Activated T-cell treated with anti-CD3 and anti-CD28 coated beads, Interleukin-2, amount 50 U/mL, for 72 hours (primary cell): ENCODE results near the gene CNNM4. TPM values are rescaled to one million over a fixed set of nuclear protein-coding genes. Genes with fewer than 3 reads are reported as not detected.

Experiments used
- ATAC-seq, 2 donors: fragments of 150-1000 bp; cut with Tn5 transposase; replicated peaks in 1 of 2; 2 replicates each; pipeline ENCODE4 v1.10.0; 2021; ENCODE audit warnings: moderate library complexity in 2 of 2, mild to moderate bottlenecking in 1 of 2
- DNase-seq, 2 donors: peaks; one replicate each; pipeline ENCODE4 v3.0.0; 2021 to 2022; ENCODE audit warnings: mixed read lengths in 1 of 2
- H3K27ac Mint-ChIP-seq: one replicate; pipeline ENCODE4 v1.8.0; 2022; ENCODE audit warnings: mild to moderate bottlenecking, moderate library complexity, mixed read lengths
- H3K27me3 Mint-ChIP-seq: one replicate; pipeline ENCODE4 v1.8.0; 2022; ENCODE audit warnings: low read depth, mixed read lengths
- H3K36me3 Mint-ChIP-seq, 2 donors: one replicate each; pipeline ENCODE4 v1.8.0; 2022; ENCODE audit warnings: mixed read lengths in 2 of 2, mild to moderate bottlenecking in 1 of 2; ENCODE audit not compliant: insufficient read depth in 2 of 2
- H3K4me1 Mint-ChIP-seq: one replicate; pipeline ENCODE4 v1.8.0; 2022; ENCODE audit warnings: low read depth, mixed read lengths
- H3K4me3 Mint-ChIP-seq, 2 donors: one replicate each; pipeline ENCODE4 v1.8.0; 2022; ENCODE audit warnings: mild to moderate bottlenecking in 2 of 2, mixed read lengths in 2 of 2, moderate library complexity in 2 of 2
- H3K9me3 Mint-ChIP-seq, 2 donors: one replicate each; pipeline ENCODE4 v1.8.0; 2022; ENCODE audit warnings: mixed read lengths in 2 of 2
- total RNA-seq, 2 donors: library from RNA; stranded (reverse); gene quantifications; one replicate each; pipeline ENCODE4 v1.2.3, GENCODE V29; 2022

CNNM4 gene
- total RNA-seq, 2 donors from 2014 or later = 9.1 to 9.5 TPM

DNA sequence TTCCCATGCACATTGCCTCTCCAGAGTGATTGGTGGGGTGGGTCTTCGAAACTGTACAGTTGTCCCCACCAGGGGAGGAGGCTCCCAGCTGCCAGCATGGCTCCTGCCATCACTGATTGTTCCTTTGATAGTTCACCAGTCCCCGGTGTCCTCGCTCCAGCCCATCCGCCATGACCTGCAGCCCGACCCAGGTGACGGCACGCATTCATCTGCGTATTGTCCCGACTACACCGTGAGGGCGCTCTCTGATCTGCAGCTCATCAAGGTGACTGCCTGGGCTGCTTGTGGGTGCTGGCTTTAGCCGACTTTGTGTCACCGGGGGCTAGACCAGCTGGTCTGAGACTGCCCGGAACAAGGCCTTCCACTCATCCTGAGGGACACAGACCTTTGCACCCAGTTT lies 67.7 kb downstream of the CNNM4 start:
- Mint-ChIP-seq H3K27me3 (no peaks in the 10 kb centered on the region), H3K27ac (no peak overlapping the region), H3K4me1 (no peaks in the 10 kb centered on the region), H3K36me3 (peaks cover 4 to 15% of the 10 kb centered on the region in 2 donors), H3K9me3 (no peaks in the 10 kb centered on the region), H3K4me3 (no peak overlapping the region)
- ATAC-seq = no peak
- DNase-seq = no peak

DNA sequence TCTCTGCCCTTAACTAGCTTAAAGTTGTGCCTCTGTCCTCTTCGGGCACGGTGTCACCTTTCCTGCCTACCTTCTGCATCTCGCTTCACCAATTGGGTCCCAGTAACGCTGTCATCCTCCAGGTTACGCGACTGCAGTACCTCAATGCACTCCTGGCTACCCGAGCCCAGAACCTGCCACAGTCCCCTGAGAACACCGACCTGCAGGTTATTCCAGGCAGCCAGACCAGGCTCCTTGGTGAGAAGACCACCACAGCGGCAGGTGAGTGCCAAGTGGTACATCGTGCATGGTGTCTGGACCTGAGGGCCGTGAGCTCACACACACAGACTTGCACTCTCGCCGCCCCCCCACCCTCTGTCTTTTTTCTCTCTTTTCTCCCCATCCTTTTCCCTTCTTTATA lies 68.2 kb downstream of the CNNM4 start:
- H3K4me1 Mint-ChIP-seq = no peaks in the 10 kb centered on the region
- H3K27me3 Mint-ChIP-seq = no peaks in the 10 kb centered on the region
- H3K36me3 Mint-ChIP-seq = peaks cover 4 to 17% of the 10 kb centered on the region in 2 donors
- H3K27ac Mint-ChIP-seq = no peak overlapping the region
- no peak for DNase-seq
- H3K9me3 Mint-ChIP-seq = no peaks in the 10 kb centered on the region
- no peak for ATAC-seq
- H3K4me3 Mint-ChIP-seq = no peak overlapping the region

DNA sequence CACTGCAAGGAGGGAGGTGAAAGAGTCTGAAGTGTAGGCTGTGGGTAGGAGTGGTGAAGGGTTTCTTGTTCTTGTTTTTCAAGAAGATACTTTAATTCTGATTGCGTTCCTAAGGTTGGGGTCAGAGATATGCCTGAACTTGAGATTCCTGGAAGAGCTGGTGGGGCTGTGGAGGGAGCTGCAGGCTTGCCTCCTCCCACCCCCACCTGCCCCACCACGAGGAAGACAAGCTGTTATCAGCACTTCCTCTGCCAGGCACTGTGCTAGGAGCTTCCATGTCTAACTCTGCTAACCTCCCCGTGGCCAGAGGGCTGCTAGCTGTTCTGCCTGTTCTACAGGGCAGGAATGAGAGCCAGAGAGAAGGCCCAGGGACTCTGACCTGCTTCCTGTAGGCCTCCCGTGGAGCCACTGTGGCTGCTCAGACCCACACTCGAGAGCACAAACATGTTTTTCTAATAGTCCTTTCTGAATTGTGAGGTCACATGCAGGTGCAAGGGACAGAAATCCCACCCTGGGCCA lies 69.4 kb downstream of the CNNM4 start:
- Mint-ChIP-seq H3K36me3 (peaks cover 4 to 17% of the 10 kb centered on the region in 2 donors), H3K27me3 (no peaks in the 10 kb centered on the region), H3K9me3 (no peaks in the 10 kb centered on the region), H3K4me3 (no peak overlapping the region), H3K27ac (peak overlapping the region; percentile 74), H3K4me1 (no peaks in the 10 kb centered on the region)
- DNase-seq (no peak), ATAC-seq (no peak)

DNA sequence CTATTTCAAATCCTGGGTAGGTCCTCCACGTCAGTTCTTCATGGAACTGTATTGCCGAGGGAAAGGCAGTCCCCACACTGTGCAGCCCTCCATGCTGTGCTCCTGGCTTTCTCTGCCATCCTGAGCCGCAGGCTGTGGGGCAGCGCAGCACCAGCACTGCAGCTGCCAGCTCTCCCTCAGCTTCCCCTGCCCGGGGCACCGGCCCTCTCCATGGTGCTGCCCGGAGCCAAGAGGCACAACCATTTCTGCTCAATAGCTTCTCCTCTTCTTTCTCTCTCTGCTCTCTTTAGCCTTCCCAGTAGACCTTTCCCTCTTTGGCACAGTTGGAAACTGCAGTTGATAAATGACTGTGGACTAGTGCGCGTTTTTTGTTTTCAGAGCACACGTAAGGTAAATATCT lies 71.0 kb downstream of the CNNM4 start:
- ATAC-seq (no peak), DNase-seq (no peak)
- no peak overlapping the region for H3K27ac Mint-ChIP-seq
- no peaks in the 10 kb centered on the region for H3K27me3 Mint-ChIP-seq
- no peaks in the 10 kb centered on the region for H3K4me1 Mint-ChIP-seq
- H3K36me3 Mint-ChIP-seq = peaks cover 4 to 17% of the 10 kb centered on the region in 2 donors
- H3K9me3 Mint-ChIP-seq = no peaks in the 10 kb centered on the region
- H3K4me3 Mint-ChIP-seq = no peak overlapping the region

DNA sequence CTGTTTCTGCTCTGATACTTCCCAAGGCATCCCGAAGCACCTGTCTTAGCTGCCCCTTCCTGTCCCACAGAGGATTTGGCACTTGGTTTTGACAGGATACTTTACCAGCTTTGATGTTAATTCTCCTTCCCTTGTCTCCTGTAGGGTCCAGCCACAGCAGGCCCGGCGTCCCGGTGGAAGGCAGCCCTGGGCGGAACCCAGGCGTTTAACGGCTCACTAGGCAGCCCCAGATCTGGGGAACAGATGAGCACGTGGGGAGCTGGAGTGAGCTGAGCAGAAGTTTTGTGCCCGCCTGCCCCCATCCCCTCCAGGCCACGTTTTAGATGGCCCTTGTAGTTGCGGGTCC lies 71.7 kb downstream of the CNNM4 start:
- DNase-seq (no peak), ATAC-seq (no peak)
- no peak overlapping the region for H3K4me3 Mint-ChIP-seq
- no peak overlapping the region for H3K27ac Mint-ChIP-seq
- no peaks in the 10 kb centered on the region for H3K27me3 Mint-ChIP-seq
- H3K9me3 Mint-ChIP-seq = no peaks in the 10 kb centered on the region
- no peaks in the 10 kb centered on the region for H3K4me1 Mint-ChIP-seq
- H3K36me3 Mint-ChIP-seq = peaks cover 4 to 17% of the 10 kb centered on the region in 2 donors

DNA sequence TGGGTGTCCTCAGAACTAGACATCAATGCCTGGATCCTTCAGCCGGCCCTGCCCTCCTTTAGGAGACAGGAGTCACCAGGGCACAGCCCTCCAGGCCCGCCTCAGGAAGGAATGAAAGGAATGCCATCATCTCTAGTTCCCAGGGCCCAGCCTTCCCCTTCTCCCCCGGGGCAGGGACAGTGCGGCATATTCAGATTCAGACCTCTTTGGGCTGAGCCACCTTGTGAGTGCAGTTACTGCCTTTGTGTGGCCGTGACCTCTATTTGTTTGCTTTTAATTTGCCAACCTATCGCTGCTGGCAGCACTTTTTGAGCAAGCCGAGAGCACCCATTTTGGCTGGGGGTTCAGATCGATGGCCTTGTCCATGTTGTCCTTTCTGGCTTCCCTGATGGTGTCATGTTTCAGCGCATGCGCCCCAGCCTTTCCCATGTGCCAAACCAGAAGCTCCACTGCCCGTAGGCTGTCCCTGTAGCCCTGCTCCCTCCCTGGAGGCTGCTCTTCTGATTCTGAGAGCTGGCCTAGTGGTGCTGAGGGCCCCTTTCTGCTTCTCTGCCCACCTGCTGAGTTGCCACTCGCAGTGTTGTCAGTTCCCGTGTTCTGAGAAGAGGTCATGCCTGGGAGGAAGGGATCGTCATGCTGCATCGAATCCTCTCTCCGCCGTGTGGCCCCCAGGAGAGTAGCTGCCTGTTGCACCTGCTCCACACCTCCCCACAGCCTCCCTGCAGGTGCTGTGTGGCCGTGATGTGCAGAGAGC lies 72.2 kb downstream of the CNNM4 start:
- Mint-ChIP-seq H3K27ac (no peak overlapping the region), H3K27me3 (no peaks in the 10 kb centered on the region), H3K9me3 (no peaks in the 10 kb centered on the region), H3K4me1 (no peaks in the 10 kb centered on the region), H3K4me3 (no peak overlapping the region), H3K36me3 (peaks cover 4 to 17% of the 10 kb centered on the region in 2 donors)
- ATAC-seq (no peak), DNase-seq (no peak)

DNA sequence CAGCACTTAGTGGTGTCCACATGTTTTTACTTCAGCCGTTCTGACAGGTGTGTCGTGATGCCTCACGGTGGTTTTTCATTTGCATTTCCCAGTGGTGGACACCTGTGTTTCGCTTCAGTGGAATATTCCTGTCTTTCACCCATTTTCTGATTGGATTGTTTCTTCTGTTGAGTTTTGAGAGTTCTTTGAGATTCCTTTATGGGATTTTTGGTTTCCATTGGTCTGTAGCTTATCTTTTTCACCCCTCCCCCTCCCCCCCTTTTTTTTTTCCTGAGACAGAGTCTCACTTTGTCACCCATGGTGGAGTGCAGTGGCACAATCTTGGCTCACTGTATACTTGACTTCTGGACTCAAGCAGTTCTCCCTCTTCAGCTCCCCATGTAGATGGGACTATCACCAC lies 75.1 kb downstream of the CNNM4 start:
- ATAC-seq = no peak

DNA sequence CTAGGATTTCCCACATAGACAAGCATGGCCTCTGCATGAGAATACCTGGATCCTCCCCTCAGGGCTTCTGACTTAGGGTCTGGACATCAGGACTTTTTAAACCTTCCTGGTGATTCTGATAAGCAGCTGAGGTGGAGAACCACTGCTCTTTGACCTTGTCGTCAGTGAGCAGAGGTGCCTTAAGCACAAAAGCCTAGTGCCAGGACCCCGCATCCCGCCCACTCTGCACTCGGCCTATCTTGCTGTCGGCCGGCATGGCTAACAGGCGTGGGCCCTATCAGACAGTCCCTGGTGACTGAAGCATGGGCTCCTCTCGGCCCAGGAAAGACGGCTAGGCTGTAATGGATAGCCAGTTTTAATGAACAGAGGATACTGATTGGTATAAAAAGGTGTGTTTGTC lies 76.9 kb downstream of the CNNM4 start:
- Mint-ChIP-seq H3K36me3 (peaks cover 2% of the 10 kb centered on the region in 2 donors), H3K4me1 (peaks cover 13% of the 10 kb centered on the region), H3K27me3 (no peaks in the 10 kb centered on the region), H3K4me3 (no peak overlapping the region), H3K27ac (no peak overlapping the region), H3K9me3 (no peaks in the 10 kb centered on the region)
- DNase-seq = no peak
- ATAC-seq = no peak

More for the DNA sequence above, 75.1 kb downstream of the CNNM4 start:
- H3K27ac Mint-ChIP-seq = no peak overlapping the region
- H3K36me3 Mint-ChIP-seq = peaks cover 0 to 5% of the 10 kb centered on the region in 2 donors
- no peaks in the 10 kb centered on the region for H3K27me3 Mint-ChIP-seq
- no peaks in the 10 kb centered on the region for H3K9me3 Mint-ChIP-seq
- H3K4me1 Mint-ChIP-seq = peaks cover 13% of the 10 kb centered on the region
- no peak for DNase-seq
- no peak overlapping the region for H3K4me3 Mint-ChIP-seq

DNA sequence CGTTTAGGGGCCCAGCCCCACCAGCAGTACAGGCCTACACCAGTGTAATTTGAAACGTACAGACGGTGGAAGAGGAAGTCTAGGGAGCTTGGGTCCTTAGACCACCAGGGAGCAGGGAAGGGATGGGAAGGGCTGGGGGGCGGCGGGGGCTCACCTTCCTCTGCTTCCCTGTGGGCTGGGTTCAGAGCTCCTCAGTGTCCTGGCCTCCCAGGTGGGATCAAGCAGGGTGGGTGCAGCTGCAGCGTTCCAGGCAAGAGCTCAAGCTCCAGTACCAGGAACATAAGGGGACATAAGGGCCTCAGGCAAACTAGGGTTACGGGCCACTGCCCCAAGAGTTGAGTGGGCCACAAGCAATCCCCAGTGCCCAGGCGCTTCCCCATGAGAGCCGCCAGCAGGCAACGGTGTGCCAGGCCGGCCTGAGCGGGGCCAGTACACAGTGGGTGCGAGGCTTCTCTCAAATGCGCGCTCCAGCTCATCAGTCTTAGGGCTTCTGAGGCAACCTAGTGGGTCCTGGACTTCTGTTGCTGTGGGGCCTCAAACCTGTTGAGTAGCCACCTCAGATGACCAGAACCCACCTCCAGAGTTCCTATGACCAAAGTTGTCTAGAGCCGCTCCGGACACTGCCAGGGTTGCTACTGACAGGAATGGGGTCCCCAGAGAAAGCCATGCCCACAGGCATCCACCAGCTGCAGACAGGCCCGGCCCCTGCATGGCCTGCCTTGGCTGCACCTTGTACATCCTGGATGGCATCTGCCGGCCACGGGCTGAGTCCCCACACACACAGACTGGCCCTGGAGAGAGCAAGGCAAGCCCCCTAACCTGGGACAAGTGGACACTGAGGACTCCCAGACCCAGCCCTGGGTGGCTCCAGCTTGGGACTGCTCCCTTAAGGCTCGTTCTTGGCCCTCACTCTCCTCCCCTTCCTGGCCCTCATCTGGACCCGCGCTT lies 77.9 kb downstream of the CNNM4 start:
- Mint-ChIP-seq H3K9me3 (no peaks in the 10 kb centered on the region), H3K27ac (peak overlapping the region; percentile 28), H3K27me3 (no peaks in the 10 kb centered on the region), H3K4me1 (peaks cover 13% of the 10 kb centered on the region), H3K4me3 (peak overlapping the region; percentile 33 to 75), H3K36me3 (peaks cover 0 to 2% of the 10 kb centered on the region in 2 donors)
- DNase-seq (no peak), ATAC-seq (peak in 1 of 2 donors; percentile 5)

DNA sequence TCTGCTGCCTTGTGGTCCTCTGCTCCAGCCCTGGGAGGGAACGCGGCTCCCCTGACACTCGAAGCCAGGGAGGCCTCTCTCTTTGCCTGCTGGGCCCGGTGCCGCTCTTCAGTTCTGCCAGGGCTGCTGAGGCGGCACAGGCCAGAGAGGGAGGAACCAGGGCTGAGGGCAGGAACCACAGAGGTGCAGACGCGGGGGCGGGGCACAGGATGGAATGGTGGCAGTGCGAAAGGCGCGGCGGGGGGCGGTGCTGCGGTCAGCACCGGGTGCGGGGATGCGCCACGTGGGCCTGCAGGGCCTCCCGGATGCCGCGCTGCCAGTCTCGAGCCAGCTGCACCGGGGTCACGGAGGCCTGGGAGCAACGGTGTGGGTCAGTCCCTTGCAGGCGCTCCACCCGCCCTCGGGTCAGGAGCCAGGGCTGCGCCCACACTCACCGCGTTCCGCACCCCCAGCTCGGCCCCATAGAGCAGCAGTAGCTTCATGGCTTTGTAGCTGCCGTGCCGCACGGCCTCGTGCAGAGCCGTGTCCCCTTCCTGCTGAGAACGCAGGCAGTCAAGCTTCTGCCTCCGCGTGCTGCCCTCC lies 78.7 kb downstream of the CNNM4 start:
- H3K36me3 Mint-ChIP-seq = peaks cover 0 to 2% of the 10 kb centered on the region in 2 donors
- no peaks in the 10 kb centered on the region for H3K9me3 Mint-ChIP-seq
- ATAC-seq (peak; percentile 94 to 95), DNase-seq (peak; percentile 85 to 88)
- no peaks in the 10 kb centered on the region for H3K27me3 Mint-ChIP-seq
- H3K4me1 Mint-ChIP-seq = peaks cover 13% of the 10 kb centered on the region
- peak overlapping the region; percentile 28 for H3K27ac Mint-ChIP-seq
- peak overlapping the region; percentile 34 to 75 for H3K4me3 Mint-ChIP-seq

DNA sequence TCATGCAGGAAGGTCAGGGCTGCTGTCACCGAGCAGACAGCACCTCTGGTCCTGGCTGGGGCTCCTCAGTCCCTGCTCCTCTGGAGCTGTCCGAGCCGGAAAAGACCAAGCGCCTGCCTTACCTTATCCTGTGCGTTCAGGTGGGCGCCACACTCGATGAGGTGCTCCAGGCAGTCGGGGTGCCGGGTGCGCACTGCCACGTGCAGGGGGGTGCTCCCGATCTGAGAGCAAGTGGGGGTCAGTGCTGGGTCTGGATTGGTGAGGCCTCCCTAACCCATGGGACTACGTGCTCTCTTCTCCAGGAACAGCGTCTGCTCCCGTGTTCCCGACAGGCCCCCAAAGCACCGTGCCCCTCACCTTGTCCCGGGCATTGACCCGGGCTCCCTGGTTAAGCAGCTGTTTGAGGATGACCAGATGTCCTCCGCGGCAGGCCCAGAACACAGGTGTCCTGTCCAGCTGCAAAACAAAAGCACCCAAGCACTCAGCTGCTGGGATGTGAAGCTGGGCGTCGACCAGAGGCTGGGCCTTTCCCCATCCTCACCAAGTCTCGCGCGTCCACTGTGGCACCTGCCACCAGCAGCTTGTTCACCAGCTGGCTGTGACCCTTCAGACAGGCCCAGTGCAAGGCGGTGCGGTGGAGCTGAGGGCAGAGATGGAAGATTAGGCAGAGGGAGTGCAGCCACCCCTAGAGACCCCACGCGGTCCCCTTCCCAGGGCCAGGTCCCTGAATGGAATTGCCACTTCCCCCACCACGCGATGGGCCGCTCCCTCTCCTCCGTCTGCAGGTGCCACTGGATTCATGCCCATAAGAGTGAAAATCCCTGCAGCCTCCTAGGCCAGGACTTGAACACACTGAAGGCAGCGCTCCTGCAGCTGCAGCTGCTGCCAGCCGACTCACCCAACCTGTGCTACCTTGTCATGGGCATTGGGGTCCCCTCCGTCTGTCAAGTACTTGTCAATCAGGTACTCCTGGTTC lies 79.5 kb downstream of the CNNM4 start:
- Mint-ChIP-seq H3K27ac (no peak overlapping the region), H3K4me1 (peaks cover 13% of the 10 kb centered on the region), H3K9me3 (no peaks in the 10 kb centered on the region), H3K27me3 (no peaks in the 10 kb centered on the region), H3K36me3 (peaks cover 0 to 2% of the 10 kb centered on the region in 2 donors), H3K4me3 (peak overlapping the region; percentile 28 to 34)
- DNase-seq (no peak), ATAC-seq (no peak)
